HFF-Myc (cell line): ENCODE measurements around the gene HNRNPUL1.

Experiments
- DNase-seq: peaks from one replicate; pipeline ENCODE4 v3.0.0-alpha.2; 2011; ENCODE audit warnings: low read depth; ENCODE audit errors: extremely low read depth
- H3K4me3 ChIP-seq: replicated peaks from 2 replicates; pipeline ENCODE4 v1.5.1; 2011; ENCODE audit warnings: low read depth, mild to moderate bottlenecking, control low read depth, low read length
- TF ChIP-seq, protein P1 (sequence below): IDR thresholded peaks from 2 replicates; pipeline ENCODE4 v1.5.1; 2012; ENCODE audit warnings: mild to moderate bottlenecking, low read depth, low read length, control low read depth; ENCODE audit errors: missing control alignments

The HNRNPUL1 gene

DNA sequence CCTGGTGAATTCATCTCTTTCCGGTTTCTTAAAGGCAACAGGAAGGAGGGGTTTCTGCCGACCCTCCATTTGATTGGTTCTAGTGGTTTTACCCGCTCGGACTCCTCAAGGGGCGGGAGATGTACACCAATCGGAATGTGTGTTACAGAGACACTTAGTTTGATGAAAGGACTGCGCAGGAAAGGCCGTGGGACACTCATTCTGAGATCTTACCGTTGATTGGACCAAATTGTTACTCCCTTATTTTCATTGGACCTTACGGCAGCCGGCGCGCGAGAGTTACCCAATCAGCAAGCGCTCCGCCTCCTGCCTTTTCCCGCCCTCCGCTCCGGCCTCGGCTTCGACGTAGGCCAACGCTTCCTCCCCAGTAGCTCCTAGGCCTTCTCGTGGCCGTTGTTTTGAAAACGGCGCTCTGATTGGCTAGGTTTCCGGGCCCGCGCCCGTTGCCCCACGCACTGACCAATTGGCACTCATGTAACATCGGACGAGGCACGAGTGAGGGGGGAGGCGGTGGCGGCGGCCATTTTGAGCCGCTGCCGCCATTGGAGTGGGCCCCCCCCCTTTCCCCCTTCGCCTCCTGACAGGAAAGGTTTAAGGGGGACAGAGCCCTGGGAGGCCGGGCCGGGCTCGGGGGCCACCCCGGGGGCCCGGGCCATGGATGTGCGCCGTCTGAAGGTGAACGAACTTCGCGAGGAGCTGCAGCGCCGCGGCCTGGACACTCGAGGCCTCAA lies at the start of gene HNRNPUL1:
HNRNPUL1 (plus strand) TSS at position 523 of the 731 bp plus-strand sequence; CDS start at position 655, 132 bp downstream.
- H3K4me3 ChIP-seq: peak within 1 kb of the TSS; percentile 87
- peak; percentile 100 for DNase-seq
- TF ChIP-seq, protein P1, sequence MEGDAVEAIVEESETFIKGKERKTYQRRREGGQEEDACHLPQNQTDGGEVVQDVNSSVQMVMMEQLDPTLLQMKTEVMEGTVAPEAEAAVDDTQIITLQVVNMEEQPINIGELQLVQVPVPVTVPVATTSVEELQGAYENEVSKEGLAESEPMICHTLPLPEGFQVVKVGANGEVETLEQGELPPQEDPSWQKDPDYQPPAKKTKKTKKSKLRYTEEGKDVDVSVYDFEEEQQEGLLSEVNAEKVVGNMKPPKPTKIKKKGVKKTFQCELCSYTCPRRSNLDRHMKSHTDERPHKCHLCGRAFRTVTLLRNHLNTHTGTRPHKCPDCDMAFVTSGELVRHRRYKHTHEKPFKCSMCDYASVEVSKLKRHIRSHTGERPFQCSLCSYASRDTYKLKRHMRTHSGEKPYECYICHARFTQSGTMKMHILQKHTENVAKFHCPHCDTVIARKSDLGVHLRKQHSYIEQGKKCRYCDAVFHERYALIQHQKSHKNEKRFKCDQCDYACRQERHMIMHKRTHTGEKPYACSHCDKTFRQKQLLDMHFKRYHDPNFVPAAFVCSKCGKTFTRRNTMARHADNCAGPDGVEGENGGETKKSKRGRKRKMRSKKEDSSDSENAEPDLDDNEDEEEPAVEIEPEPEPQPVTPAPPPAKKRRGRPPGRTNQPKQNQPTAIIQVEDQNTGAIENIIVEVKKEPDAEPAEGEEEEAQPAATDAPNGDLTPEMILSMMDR: no peak

DNA sequence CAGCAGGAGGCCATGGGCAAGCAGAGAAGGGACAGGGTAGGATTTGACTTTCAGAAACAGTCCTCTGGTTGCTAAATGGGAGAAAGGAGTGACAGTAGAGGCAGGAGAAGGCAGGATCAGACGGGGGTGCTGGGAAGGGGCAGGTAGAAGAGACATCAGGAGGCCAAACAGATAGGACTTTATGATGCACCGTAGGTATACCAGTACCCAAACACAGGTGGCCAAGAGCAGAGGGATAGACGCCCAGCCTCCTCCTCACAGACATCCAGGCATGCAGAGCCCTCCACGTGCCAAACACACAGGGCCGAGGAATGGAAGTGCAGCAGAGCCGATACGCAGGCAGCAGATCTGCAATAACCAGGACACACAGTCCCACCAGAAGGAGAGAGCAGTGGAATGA lies 46.4 kb upstream of the HNRNPUL1 start:
- TF ChIP-seq, protein P1: no peak
- no peak for DNase-seq
- no peak overlapping the region for H3K4me3 ChIP-seq

DNA sequence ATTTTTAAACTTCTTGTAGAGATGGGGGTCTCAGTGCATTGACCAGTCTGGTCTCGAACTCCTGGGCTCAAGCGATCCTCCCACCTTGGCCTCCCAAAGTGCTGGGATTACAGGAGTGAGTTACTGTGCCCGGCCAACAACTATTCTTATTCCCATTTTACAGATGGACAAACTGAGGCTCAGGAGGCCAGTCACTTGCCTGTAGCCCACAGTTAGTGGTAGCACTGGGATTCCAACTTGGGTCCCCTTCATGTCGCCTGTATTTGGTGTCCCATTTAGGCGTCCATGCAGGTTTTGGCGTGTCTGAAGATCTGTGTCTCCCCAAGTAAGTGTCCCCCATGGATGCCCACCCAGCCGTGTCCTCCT lies 45.9 kb upstream of the HNRNPUL1 start:
- TF ChIP-seq, protein P1: no peak
- peak overlapping the region; percentile 69 for H3K4me3 ChIP-seq
- no peak for DNase-seq

DNA sequence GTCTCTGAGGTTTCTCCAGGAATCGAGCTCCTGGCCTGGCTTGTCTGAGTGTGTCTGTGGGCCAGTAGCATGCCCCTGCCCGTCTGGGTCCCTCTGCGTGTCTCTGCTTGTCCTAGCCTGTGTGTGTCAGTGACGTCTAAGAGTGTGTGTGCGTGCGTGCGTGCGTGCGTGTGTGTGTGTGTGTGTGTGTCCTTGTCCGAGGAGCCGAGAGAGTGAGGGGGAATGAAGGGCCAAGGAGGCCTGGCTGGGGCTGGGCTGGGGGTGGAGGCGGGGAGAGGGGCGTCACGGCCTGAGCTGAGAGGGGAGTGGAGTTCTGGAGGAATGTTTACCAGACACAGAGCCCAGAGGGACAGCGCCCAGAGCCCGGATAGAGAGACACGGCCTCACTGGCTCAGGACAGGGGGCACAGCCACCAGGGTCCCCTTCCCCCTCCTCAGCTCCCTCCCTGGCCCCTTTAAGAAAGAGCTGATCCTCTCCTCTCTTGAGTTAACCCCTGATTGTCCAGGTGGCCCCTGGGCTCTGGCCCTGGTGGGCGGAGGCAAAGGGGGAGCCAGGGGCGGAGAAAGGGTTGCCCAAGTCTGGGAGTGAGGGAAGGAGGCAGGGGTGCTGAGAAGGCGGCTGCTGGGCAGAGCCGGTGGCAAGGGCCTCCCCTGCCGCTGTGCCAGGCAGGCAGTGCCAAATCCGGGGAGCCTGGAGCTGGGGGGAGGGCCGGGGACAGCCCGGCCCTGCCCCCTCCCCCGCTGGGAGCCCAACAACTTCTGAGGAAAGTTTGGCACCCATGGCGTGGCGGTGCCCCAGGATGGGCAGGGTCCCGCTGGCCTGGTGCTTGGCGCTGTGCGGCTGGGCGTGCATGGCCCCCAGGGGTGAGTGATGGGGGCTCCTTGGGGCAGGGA lies 45.3 kb upstream of the HNRNPUL1 start, which contains the start of gene AXL:
AXL (plus strand) TSS at position 609 of the 893 bp plus-strand sequence; CDS start at position 779, 170 bp downstream.
- peak; percentile 59 for DNase-seq
- H3K4me3 ChIP-seq: peak within 1 kb of the TSS; percentile 69
- TF ChIP-seq, protein P1: no peak

DNA sequence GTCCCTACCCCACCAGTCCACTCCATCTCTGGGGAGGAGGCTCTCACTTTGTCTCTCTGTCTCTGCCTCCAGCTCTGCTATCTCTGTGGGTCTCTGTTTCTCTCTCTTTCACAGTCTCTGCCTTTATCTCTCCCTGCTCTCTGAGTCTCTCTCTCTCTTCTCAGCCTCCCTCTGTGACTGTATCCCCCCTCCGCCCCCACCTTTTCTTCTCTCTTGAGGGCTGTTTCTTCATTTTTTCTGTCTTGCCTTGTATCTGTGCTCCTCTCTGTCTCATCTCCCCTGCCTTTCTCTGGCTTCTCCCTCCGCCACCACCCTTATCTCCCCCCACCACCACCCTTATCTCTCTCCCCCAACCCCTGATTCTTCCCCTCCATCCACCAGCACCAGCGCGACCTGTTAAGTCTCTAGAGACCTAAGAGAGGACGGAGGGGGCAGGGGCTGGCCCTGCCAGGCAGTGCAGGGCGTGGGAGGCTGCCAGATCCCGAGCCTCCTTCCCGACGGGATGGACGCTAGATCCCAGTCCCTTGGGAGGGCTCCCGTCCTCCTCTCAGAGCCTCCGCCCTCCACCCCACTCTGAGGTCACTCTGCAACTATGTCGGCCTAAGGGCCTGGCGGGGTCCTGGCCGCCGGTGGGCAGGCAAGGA lies 44.1 kb upstream of the HNRNPUL1 start:
- TF ChIP-seq, protein P1: no peak
- peak overlapping the region; percentile 69 for H3K4me3 ChIP-seq
- no peak for DNase-seq

DNA sequence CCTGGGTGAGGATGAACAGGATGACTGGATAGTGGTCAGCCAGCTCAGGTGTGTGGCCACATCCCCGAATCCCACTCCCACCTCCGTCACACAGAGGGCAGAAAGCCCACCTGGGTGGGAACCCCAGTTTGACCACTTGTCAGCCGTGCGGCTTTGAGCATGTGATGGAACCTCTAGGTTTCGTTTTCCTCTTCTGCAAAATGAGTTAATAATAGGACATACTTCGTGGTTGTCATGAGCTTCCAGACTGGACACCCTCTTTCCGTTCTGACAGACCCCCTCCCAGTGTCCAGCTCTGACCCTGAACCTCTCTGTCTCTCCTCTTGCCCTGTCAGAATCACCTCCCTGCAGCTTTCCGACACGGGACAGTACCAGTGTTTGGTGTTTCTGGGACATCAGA lies 43.4 kb upstream of the HNRNPUL1 start:
- TF ChIP-seq, protein P1: no peak
- no peak for DNase-seq
- peak overlapping the region; percentile 69 for H3K4me3 ChIP-seq
